NCI-H146 treated with DMSO at 0.1 percent for 48 hours (cell line): Measurements from ENCODE around the gene SMARCB1.
"Not testable (repeated sequence)": the region's sequence is repeated elsewhere in the genome, so short reads cannot be mapped to it uniquely, and the experiment has no call there.

Source experiments
- DNase-seq: peaks from one replicate; lab custom pipeline; 2025; ENCODE audit not compliant: unreplicated experiment; lab: John Stamatoyannopoulos, UW

The SMARCB1 gene

GRCh38 chr22:23841736-23842445 is 55.1 kb downstream of the SMARCB1 start:
- no peak for DNase-seq

GRCh38 chr22:23842599-23842998 is 55.8 kb downstream of the SMARCB1 start:
- no peak for DNase-seq

GRCh38 chr22:23844739-23845202 is 58.0 kb downstream of the SMARCB1 start:
- no peak for DNase-seq

GRCh38 chr22:23845265-23846080 is 58.7 kb downstream of the SMARCB1 start:
- DNase-seq: no peak

- no peak for DNase-seq
Measured at GRCh38 chr22:23846081-23846469, 59.3 kb downstream of the SMARCB1 start.

- DNase-seq: no peak
Measured at GRCh38 chr22:23847310-23847920, 60.6 kb downstream of the SMARCB1 start.

GRCh38 chr22:23847991-23848864 is 61.5 kb downstream of the SMARCB1 start:
- DNase-seq: no peak

GRCh38 chr22:23849009-23850006 is 62.5 kb downstream of the SMARCB1 start:
- peak; percentile 24 for DNase-seq

- no peak for DNase-seq
Measured at GRCh38 chr22:23850136-23850611, 63.4 kb downstream of the SMARCB1 start.

- DNase-seq: peak; percentile 51
Measured at GRCh38 chr22:23856721-23857605, 70.2 kb downstream of the SMARCB1 start.

GRCh38 chr22:23857606-23858483 is 71.1 kb downstream of the SMARCB1 start, which contains the start of gene SLC2A11:
Gene SLC2A11 (plus strand): TSS chr22:23857875. CDS start chr22:23858000, 125 bp downstream.
- peak; percentile 87 for DNase-seq

- no peak for DNase-seq
Measured at GRCh38 chr22:23858484-23858815, 71.7 kb downstream of the SMARCB1 start.

- no peak for DNase-seq
Measured at GRCh38 chr22:23859201-23859600, 72.4 kb downstream of the SMARCB1 start.

GRCh38 chr22:23860187-23860586 is 73.4 kb downstream of the SMARCB1 start:
- not testable (repeated sequence) for DNase-seq

GRCh38 chr22:23862103-23862502 is 75.3 kb downstream of the SMARCB1 start:
- no peak for DNase-seq

GRCh38 chr22:23864499-23865154 is 77.9 kb downstream of the SMARCB1 start:
- DNase-seq: not testable (repeated sequence)

GRCh38 chr22:23868580-23868979 is 81.8 kb downstream of the SMARCB1 start:
- DNase-seq: no peak
